Endothelial cell of umbilical vein (primary cell): Measurements from ENCODE around the gene IPO13. TPM values are rescaled to one million over a fixed set of nuclear protein-coding genes. Genes with fewer than 3 reads are reported as not detected.

Experiments
- BruUV-seq: library from RNA; stranded (reverse); fragments of 400-500 nt; replicated peaks from 2 replicates; lab custom pipeline; 2021; lab: Mats Ljungman, UMichigan
- CTCF ChIA-PET: fragments of 300-600, 350-600 bp; sonication (Branson Sonifier 250); formaldehyde crosslinking; loops from one replicate; lab custom pipeline; 2021; ENCODE audit warnings: antibody characterized with exemption, inconsistent platforms; lab: Charles Lee
- POLR2A ChIA-PET: fragments of 300-600, 350-600 bp; sonication (Branson Sonifier 250); formaldehyde crosslinking; loops from one replicate; lab custom pipeline; 2021; ENCODE audit warnings: antibody characterized with exemption, inconsistent platforms; lab: Charles Lee
- DNase-seq: peaks from one replicate; pipeline ENCODE4 v3.0.0-alpha.2; 2011; ENCODE audit warnings: low read depth, low spot score
- FAIRE-seq: peaks from 2 replicates; lab custom pipeline; 2011; peaks lifted over from hg19 to GRCh38; lab: Jason Lieb, UNC
- H2AFZ ChIP-seq: 2 replicates; pipeline ENCODE4 v1.6.0; 2012; ENCODE audit warnings: low read depth, low read length, control low read depth, inconsistent platforms
- H3K27ac ChIP-seq: 2 replicates; pipeline ENCODE4 v1.5.1; 2011; ENCODE audit warnings: low read depth, mild to moderate bottlenecking, control low read depth, low read length, moderate library complexity; ENCODE audit not compliant: insufficient read depth
- H3K27me3 ChIP-seq, 2 experiments: 2 replicates each; pipeline versions ENCODE4 v1.6.0 to v1.6.1; 2011; ENCODE audit warnings: low read length in 2 of 2, mixed read lengths in 1 of 2; ENCODE audit not compliant: control insufficient read depth in 2 of 2, insufficient read depth in 2 of 2
- H3K36me3 ChIP-seq, 2 experiments: 2 replicates in 1 of 2; 3 replicates in 1 of 2; pipeline ENCODE4 v1.5.1; 2011; ENCODE audit warnings: low read length in 2 of 2, mild to moderate bottlenecking in 1 of 2, moderate library complexity in 1 of 2; ENCODE audit not compliant: control insufficient read depth in 2 of 2, insufficient read depth in 2 of 2; ENCODE audit errors: extremely low read depth in 1 of 2
- H3K4me1 ChIP-seq: 3 replicates; pipeline ENCODE4 v1.5.1; 2011; ENCODE audit warnings: mild to moderate bottlenecking, low read length; ENCODE audit not compliant: control insufficient read depth, insufficient read depth; ENCODE audit errors: extremely low read depth
- H3K4me2 ChIP-seq: 2 replicates; pipeline ENCODE4 v1.6.1; 2011; ENCODE audit warnings: low read length, control low read depth, mixed read lengths; ENCODE audit not compliant: insufficient read depth
- H3K4me3 ChIP-seq, 3 experiments: fragments of 200-600 bp in 1 of 3; sonication (generic), shearing (Covaris generic) in 1 of 3; replicated peaks in 1 of 3; 2 replicates each; pipeline ENCODE4 v1.5.1; 2011 to 2016; ENCODE audit warnings: control low read depth in 3 of 3, low read length in 3 of 3, mild to moderate bottlenecking in 2 of 3, inconsistent platforms in 1 of 3, low read depth in 1 of 3, moderate library complexity in 1 of 3; ENCODE audit not compliant: insufficient read depth in 1 of 3
- H3K79me2 ChIP-seq: 2 replicates; pipeline ENCODE4 v1.6.0; 2012; ENCODE audit warnings: low read length, inconsistent platforms; ENCODE audit not compliant: control insufficient read depth, insufficient read depth
- H3K9ac ChIP-seq: replicated peaks from 2 replicates; pipeline ENCODE3; 2011; ENCODE audit warnings: low read length, control low read depth; ENCODE audit not compliant: insufficient read depth; ENCODE audit errors: extremely low read depth
- H3K9me1 ChIP-seq: replicated peaks from 3 replicates; pipeline ENCODE4 v1.6.0; 2011; ENCODE audit warnings: mild to moderate bottlenecking, low read length; ENCODE audit not compliant: control insufficient read depth, insufficient read depth; ENCODE audit errors: extremely low read depth
- H3K9me3 ChIP-seq: replicated peaks from 2 replicates; pipeline ENCODE4 v1.5.1; 2012; ENCODE audit warnings: low read length, inconsistent platforms; ENCODE audit not compliant: control insufficient read depth, insufficient read depth
- H4K20me1 ChIP-seq: replicated peaks from 2 replicates; pipeline ENCODE3; 2011; ENCODE audit warnings: mild to moderate bottlenecking, low read length; ENCODE audit not compliant: control insufficient read depth, insufficient read depth; ENCODE audit errors: extremely low read depth
- EZH2 ChIP-seq: IDR thresholded peaks from 2 replicates; pipeline ENCODE4 v1.6.1; 2012; ENCODE audit warnings: borderline replicate concordance, low read depth, mild to moderate bottlenecking, moderate library complexity, low read length, inconsistent platforms; ENCODE audit not compliant: severe bottlenecking
- GATA2 ChIP-seq: IDR thresholded peaks from 2 replicates; pipeline ENCODE4 v1.7.0; 2011; ENCODE audit warnings: low read depth, mild to moderate bottlenecking, moderate library complexity, mixed read lengths, low read length; ENCODE audit not compliant: insufficient read length, insufficient read depth
- JUN ChIP-seq: IDR thresholded peaks from 2 replicates; pipeline ENCODE4 v1.6.1; 2011; ENCODE audit warnings: borderline replicate concordance, low read depth; ENCODE audit not compliant: insufficient read length, insufficient read depth
- POLR2AphosphoS5 ChIP-seq: IDR thresholded peaks from 2 replicates; pipeline ENCODE4 v1.6.1; 2012; ENCODE audit warnings: low read depth, mild to moderate bottlenecking, control low read depth, low read length, moderate library complexity; ENCODE audit not compliant: insufficient read depth
- dilution Hi-C: fragments of 300-500 bp; cut with MboI; formaldehyde crosslinking; loops from one replicate; pipeline ENCODE4 v1.15.0; 2019; ENCODE audit warnings: low sequenced_read_pairs; ENCODE audit not compliant: extremely low pct_ligation_motif_present
- intact Hi-C: fragments of 100-400 bp; cut with micrococcal nuclease; formaldehyde crosslinking; loops from one replicate; pipeline ENCODE4 v1.10.0; 2022
- polyA plus RNA-seq, 4 experiments: library from polyadenylated mRNA; depleted of rRNA in 3 of 4; stranded (reverse) in 3 of 4; unstranded in 1 of 4; fragments of >200 nt; gene quantifications; 2 replicates each; pipeline versions ENCODE4 v1.2.1 to v1.2.3, GENCODE V29; 2011 to 2012; ENCODE audit warnings: missing spikeins in 1 of 4
- total RNA-seq: library from RNA; stranded (reverse); gene quantifications from 2 replicates; pipeline ENCODE4 v1.2.3, GENCODE V29; 2021
- TF ChIP-seq, protein P1 (sequence below): IDR thresholded peaks from 2 replicates; pipeline ENCODE4 v1.6.1; 2011; ENCODE audit not compliant: insufficient read depth, insufficient read length
- TF ChIP-seq, protein P2 (sequence below), 2 donors: IDR thresholded peaks; 1 replicate in 1 of 2; 2 replicates in 1 of 2; pipeline ENCODE4 v1.5.1; 2011; ENCODE audit warnings: low read length in 2 of 2, mild to moderate bottlenecking in 2 of 2, moderate library complexity in 2 of 2, control low read depth in 1 of 2, inconsistent platforms in 1 of 2, low read depth in 1 of 2; ENCODE audit not compliant: insufficient read depth in 1 of 2; ENCODE audit errors: extremely low read depth in 1 of 2

Gene IPO13
- total and polyA plus RNA-seq, 2 donors (not counting 3 experiments of a cell fraction or from before 2014, with no cell fraction given), result 28.9 to 29.3 TPM

DNA sequence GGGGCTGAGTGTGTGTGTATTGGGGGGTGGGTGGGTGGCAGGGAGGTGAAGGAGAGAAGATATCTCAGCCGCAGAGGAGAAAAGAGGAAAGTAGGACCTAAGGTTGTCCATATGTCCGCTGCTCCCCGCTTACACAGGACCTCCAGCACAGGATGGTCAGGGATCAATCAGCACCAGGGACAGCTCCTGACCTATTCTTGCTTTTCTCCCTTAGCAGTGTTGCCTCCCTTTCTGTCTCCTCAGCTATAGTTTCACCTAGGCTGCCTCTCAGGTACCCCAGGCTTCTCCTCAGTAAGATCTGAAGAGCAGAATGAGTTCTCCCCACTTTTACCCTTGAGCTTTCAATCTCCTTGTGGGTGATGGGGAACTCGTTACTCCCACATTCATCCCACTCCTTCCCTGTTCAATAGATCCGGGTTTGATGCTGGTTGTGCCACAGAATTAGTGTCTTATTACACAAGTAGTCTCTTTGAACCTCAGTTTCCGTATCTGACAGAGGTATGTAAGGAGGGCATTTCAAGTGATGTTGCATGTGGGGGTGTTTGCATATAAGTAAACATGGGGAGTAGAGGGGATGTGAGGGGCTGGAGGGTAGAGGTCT is 21.7 kb downstream of the IPO13 start:
- H3K9me1 ChIP-seq, result no peaks in the 10 kb centered on the region
- H3K79me2 ChIP-seq, result peaks cover 4% of the 10 kb centered on the region
- H3K36me3 ChIP-seq, result peaks cover 0 to 14% of the 10 kb centered on the region in 2 experiments
- TF ChIP-seq GATA2 (no peak), EZH2 (no peak), POLR2AphosphoS5 (no peak), JUN (no peak)
- TF ChIP-seq, protein P1, sequence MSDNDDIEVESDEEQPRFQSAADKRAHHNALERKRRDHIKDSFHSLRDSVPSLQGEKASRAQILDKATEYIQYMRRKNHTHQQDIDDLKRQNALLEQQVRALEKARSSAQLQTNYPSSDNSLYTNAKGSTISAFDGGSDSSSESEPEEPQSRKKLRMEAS, result no peak
- TF ChIP-seq, protein P2, sequence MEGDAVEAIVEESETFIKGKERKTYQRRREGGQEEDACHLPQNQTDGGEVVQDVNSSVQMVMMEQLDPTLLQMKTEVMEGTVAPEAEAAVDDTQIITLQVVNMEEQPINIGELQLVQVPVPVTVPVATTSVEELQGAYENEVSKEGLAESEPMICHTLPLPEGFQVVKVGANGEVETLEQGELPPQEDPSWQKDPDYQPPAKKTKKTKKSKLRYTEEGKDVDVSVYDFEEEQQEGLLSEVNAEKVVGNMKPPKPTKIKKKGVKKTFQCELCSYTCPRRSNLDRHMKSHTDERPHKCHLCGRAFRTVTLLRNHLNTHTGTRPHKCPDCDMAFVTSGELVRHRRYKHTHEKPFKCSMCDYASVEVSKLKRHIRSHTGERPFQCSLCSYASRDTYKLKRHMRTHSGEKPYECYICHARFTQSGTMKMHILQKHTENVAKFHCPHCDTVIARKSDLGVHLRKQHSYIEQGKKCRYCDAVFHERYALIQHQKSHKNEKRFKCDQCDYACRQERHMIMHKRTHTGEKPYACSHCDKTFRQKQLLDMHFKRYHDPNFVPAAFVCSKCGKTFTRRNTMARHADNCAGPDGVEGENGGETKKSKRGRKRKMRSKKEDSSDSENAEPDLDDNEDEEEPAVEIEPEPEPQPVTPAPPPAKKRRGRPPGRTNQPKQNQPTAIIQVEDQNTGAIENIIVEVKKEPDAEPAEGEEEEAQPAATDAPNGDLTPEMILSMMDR (IDR thresholded peaks at IDR 0.05; ENCODE audit: extremely low read depth in 1 of 2, insufficient read depth in 1 of 2, low read depth in 1 of 2, low read length in 2 of 2), result no peak
- H3K27ac ChIP-seq, result no peak overlapping the region
- POLR2A ChIA-PET, result no interaction called here
- dilution Hi-C loops (no loop called here), intact Hi-C loops (loop anchor here (2.0 kb wide), 1 partner anchor 62 kb away; the partner anchor contains the start of gene SLC6A9)
- no peaks in the 10 kb centered on the region for H3K27me3 ChIP-seq
- H3K4me2 ChIP-seq, result no peak overlapping the region
- BruUV-seq, result no TSS peak
- H4K20me1 ChIP-seq, result no peaks in the 10 kb centered on the region
- FAIRE-seq (peak; percentile 65), DNase-seq (peak; percentile 24)
- CTCF ChIA-PET, result interaction anchor here (0.6 to 2.7 kb wide), 3 partner anchors 21 to 205 kb away, joined by 4 to 7 read pairs (median 5); partner anchors contain the start of gene IPO13
- no peaks in the 10 kb centered on the region for H3K9me3 ChIP-seq
- no peak overlapping the region for H3K9ac ChIP-seq
- H3K4me1 ChIP-seq, result peaks cover 7% of the 10 kb centered on the region
- no peak overlapping the region for H2AFZ ChIP-seq
- H3K4me3 ChIP-seq, result no peak overlapping the region
